Kidney epithelial cell (primary cell): ENCODE data around the gene ATP6V0D1. TPM values are rescaled to one million over a fixed set of nuclear protein-coding genes. Genes with fewer than 3 reads are reported as not detected.

Experiments
- DNase-seq: peaks from one replicate; pipeline ENCODE4 v3.0.0-alpha.2; 2010; ENCODE audit warnings: low read depth
- H3K27me3 ChIP-seq: 2 replicates; pipeline ENCODE4 v1.6.0; 2011; ENCODE audit warnings: low read length; ENCODE audit not compliant: control insufficient read depth, insufficient read depth
- H3K36me3 ChIP-seq: 2 replicates; pipeline ENCODE4 v1.5.1; 2011; ENCODE audit warnings: low read length; ENCODE audit not compliant: control insufficient read depth, insufficient read depth
- H3K4me3 ChIP-seq: 2 replicates; pipeline ENCODE4 v1.5.1; 2011; ENCODE audit warnings: low read depth, mild to moderate bottlenecking, control low read depth, low read length
- total RNA-seq: library from RNA; depleted of rRNA; stranded (reverse); fragments of >200 nt; gene quantifications from 2 replicates; pipeline ENCODE4 v1.2.3, GENCODE V29; 2015
- TF ChIP-seq, protein P1 (sequence below): IDR thresholded peaks from 2 replicates; pipeline ENCODE4 v1.5.1; 2011; ENCODE audit warnings: mild to moderate bottlenecking, moderate library complexity, low read length, control low read depth, inconsistent platforms; ENCODE audit not compliant: insufficient read depth, poor library complexity, severe bottlenecking

The ATP6V0D1 gene
- total RNA-seq, 1 donor from 2014 or later, result 157 TPM

DNA sequence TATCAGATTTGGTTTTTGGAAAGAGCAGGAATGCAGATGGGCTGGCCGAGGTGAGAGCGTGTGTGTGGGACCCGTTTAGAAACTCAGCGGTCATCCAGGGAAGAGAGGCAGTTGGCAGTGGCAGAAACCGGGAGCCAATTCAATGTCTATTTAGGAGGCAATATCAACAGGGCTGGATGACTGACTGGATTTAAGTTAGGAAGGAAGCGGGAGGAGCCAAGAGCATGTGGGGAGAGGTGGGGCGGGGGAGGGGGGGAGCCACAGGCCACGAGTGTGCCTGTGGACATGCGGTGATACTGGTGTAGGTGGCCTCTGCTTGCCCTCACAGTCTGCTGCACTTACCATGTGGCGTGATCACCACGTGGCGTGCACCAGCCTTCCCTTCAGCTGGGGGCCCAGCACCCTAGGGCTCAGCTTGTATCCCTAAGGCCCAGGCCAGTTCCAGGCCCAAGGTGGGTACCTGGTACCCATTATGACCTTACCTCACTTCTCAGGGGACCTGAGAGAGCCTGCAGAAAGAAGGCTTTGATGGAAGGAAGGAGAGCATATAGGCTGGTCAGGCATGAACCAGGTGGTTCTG lies 76.9 kb downstream of the ATP6V0D1 start:
- no peak for DNase-seq
- no peak overlapping the region for H3K4me3 ChIP-seq
- TF ChIP-seq, protein P1, sequence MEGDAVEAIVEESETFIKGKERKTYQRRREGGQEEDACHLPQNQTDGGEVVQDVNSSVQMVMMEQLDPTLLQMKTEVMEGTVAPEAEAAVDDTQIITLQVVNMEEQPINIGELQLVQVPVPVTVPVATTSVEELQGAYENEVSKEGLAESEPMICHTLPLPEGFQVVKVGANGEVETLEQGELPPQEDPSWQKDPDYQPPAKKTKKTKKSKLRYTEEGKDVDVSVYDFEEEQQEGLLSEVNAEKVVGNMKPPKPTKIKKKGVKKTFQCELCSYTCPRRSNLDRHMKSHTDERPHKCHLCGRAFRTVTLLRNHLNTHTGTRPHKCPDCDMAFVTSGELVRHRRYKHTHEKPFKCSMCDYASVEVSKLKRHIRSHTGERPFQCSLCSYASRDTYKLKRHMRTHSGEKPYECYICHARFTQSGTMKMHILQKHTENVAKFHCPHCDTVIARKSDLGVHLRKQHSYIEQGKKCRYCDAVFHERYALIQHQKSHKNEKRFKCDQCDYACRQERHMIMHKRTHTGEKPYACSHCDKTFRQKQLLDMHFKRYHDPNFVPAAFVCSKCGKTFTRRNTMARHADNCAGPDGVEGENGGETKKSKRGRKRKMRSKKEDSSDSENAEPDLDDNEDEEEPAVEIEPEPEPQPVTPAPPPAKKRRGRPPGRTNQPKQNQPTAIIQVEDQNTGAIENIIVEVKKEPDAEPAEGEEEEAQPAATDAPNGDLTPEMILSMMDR, result no peak
- H3K27me3 ChIP-seq, result peaks cover 8% of the 10 kb centered on the region
- no peaks in the 10 kb centered on the region for H3K36me3 ChIP-seq

DNA sequence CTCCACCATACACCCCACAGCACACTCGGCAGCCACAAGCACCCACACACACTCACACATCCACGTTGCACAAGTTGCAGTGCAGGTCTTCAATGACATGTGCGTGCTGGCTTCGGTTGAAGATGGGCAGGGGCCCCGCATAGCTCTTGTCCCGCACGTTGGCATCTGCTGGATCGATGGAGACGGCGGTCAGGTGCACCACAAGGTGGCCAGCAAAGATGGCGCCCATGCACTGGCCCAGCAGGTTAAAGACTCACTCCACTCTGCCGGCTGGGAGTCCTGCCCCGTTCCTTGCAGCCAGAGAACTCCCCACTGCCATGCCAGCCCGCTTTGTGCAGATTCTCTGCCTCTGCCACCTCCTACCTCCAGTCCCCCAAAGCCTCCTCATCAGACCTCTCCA lies 80.1 kb downstream of the ATP6V0D1 start:
- no peak for DNase-seq
- Histone ChIP-seq H3K4me3 (no peak overlapping the region), H3K27me3 (peaks cover 22% of the 10 kb centered on the region), H3K36me3 (no peaks in the 10 kb centered on the region)
- TF ChIP-seq, protein P1, result no peak

DNA sequence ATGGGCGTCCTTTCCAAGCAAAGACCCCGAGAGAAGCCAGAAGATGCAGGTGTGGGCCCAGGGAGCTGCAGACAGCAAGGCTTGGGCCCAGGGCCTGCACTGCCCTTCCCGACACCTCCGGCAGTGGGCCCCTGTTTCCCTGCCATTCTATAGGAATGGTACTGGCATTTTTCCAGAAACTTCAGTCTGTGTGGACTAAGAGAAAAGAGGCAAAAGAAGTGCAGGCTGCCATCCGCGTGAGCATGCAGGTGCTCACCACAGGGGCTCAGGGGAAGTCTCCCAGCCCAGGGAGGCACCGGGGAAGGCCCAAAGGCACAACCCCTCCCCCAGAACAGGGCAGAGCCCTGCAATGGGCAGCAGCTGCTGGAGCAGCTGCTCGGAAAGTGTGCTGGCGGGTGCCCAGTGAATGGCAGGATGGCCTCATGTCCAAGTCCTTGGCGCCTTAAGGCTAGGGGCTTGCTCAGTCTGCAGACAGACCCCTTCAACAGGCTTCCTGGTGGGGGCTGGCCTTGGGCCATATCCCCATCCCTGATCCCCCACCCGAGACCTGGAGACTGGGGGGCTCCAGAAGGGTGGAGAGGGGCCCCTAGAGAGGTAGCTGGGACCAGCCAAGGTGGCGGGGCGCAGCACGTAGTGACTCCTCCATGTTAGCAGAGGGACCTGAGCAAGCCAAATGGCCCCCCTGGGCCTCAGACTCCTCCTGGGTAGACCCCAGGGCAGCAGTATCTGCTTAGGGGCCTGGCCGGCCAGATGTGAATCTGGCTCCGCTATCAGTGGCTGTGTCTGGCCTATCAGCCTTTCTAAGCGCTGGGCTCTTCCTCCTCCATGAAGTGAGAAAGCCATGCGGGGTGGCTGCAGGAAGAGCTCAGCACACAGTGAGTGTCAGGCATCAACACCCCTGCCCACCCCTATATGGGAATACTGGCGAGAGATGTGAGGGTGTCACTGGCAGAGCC lies 80.9 kb downstream of the ATP6V0D1 start:
- Histone ChIP-seq H3K36me3 (no peaks in the 10 kb centered on the region), H3K4me3 (no peak overlapping the region), H3K27me3 (peaks cover 30% of the 10 kb centered on the region)
- TF ChIP-seq, protein P1, result no peak
- DNase-seq, result no peak

DNA sequence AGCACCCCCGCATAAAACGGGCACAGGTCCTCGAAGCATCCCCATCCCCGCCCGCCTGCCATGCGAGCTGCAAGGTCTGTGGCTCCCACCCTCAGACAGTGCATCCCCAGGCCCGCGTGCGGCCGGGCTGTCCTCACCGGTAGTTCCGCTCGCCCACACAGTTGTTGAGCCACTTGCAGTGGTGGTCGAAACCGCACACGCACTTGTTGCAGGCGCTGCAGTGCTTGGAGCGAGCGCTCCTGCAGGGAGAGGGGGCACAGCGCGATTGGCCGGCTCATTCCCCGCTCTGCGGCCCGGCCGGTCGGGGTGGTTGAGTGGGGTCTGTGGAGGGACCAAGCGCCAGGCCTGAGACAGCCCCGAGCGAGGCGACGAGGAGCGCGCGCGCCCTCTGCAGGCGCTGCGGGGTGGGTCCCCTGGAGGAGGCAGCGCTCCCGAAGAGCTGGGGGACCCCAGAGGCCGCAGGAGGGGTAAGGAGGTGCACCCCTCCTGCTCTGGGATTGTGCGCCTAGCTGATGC lies 81.7 kb downstream of the ATP6V0D1 start:
- Histone ChIP-seq H3K4me3 (no peak overlapping the region), H3K36me3 (no peaks in the 10 kb centered on the region), H3K27me3 (peaks cover 38% of the 10 kb centered on the region)
- no peak for DNase-seq
- TF ChIP-seq, protein P1, result peak; percentile 78

DNA sequence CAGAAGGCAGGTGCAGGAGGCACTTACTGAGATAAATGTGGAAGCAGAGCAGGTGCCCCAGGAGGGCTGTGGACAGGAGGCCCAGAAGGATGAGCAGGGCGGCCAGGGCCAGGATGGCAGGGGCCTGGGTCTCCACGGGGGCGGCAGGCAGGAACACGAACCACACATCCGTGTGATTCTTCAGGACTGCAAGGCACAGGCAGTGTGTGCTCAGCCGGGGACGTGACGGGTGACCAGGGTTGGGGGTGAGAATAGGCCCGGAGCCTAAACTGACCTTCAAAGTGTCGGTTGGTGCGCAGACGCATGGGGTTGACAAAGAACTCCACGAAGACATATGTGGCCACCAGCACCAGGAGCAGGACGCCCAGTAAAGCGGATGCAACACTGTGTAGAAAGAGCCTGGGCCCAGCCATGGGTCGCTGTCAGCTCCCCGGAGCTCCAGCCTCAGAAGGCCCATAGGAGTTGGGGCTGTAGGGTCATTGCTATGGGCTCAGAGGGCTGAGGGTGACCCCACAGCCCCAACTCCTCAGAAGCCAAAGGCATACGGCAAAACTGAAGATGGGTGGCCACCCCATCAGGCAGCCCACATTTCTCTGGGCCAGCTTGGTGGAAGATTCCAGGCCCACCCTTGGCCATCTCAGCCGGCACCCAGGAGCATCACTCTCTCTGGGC lies 82.3 kb downstream of the ATP6V0D1 start:
- no peaks in the 10 kb centered on the region for H3K36me3 ChIP-seq
- H3K4me3 ChIP-seq, result no peak overlapping the region
- H3K27me3 ChIP-seq, result peaks cover 44% of the 10 kb centered on the region
- no peak for DNase-seq
- TF ChIP-seq, protein P1, result no peak
